SK-N-SH (cell line): ENCODE data around the gene OR51B2. TPM values are rescaled to one million over a fixed set of nuclear protein-coding genes. Genes with fewer than 3 reads are reported as not detected.
"Not testable (repeated sequence)": the region's sequence is repeated elsewhere in the genome, so short reads cannot be mapped to it uniquely, and the experiment has no call there.

ENCODE experiments used
- CTCF ChIA-PET: fragments of 300-600, 350-600 bp; formaldehyde crosslinking; extraction: SDS; loops from one replicate; lab custom pipeline; 2021; lab: Yijun Ruan, JAX
- POLR2A ChIA-PET: fragments of 350-600 bp; sonication (Branson Sonifier 250); formaldehyde crosslinking; extraction: SDS; loops from one replicate; lab custom pipeline; 2020; ENCODE audit warnings: antibody characterized with exemption, inconsistent platforms; lab: Yijun Ruan, JAX
- DNase-seq: peaks from one replicate; pipeline ENCODE4 v3.0.0; 2012
- H2AFZ ChIP-seq: fragments of 200-600 bp; sonication (generic); 2 replicates; pipeline ENCODE4 v1.8.1; 2016; ENCODE audit warnings: antibody characterized with exemption, mild to moderate bottlenecking, low read depth
- H3F3A ChIP-seq: fragments of 200-600 bp; sonication (generic); replicated peaks from 2 replicates; pipeline ENCODE3; 2016; ENCODE audit warnings: antibody characterized with exemption, mild to moderate bottlenecking; ENCODE audit not compliant: insufficient read depth
- H3K27ac ChIP-seq, 2 experiments: fragments of 200-500 bp in 1 of 2; fragments of 200-600 bp in 1 of 2; sonication (Bioruptor generic) in 1 of 2; sonication (generic), shearing (Covaris generic) in 1 of 2; 2 replicates each; pipeline versions ENCODE4 v1.5.1 to v1.6.1; 2014 to 2016; ENCODE audit warnings: low read depth in 2 of 2, inconsistent platforms in 1 of 2, low read length in 1 of 2, mild to moderate bottlenecking in 1 of 2, mixed read lengths in 1 of 2
- H3K27me3 ChIP-seq: fragments of 200-600 bp; sonication (generic), shearing (Covaris generic); 2 replicates; pipeline ENCODE4 v1.6.1; 2016; ENCODE audit warnings: mixed run types; ENCODE audit not compliant: insufficient read depth
- H3K36me3 ChIP-seq, 2 experiments: fragments of 200-500 bp in 1 of 2; fragments of 200-600 bp in 1 of 2; sonication (Bioruptor generic) in 1 of 2; sonication (generic) in 1 of 2; replicated peaks in 1 of 2; 2 replicates each; pipeline versions ENCODE3 to v1.5.1; 2014 to 2016; ENCODE audit warnings: low read length in 1 of 2, mild to moderate bottlenecking in 1 of 2; ENCODE audit not compliant: insufficient read depth in 2 of 2, control insufficient read depth in 1 of 2
- H3K4me1 ChIP-seq, 2 experiments: fragments of 200-500 bp in 1 of 2; fragments of 200-600 bp in 1 of 2; sonication (Bioruptor generic) in 1 of 2; sonication (generic), shearing (Covaris generic) in 1 of 2; 2 replicates each; pipeline versions ENCODE4 v1.5.1 to v1.6.1; 2014 to 2016; ENCODE audit warnings: low read depth in 1 of 2, low read length in 1 of 2, mixed run types in 1 of 2; ENCODE audit not compliant: insufficient read depth in 2 of 2, control insufficient read depth in 1 of 2
- H3K4me2 ChIP-seq: fragments of 200-600 bp; sonication (generic), shearing (Covaris generic); 2 replicates; pipeline ENCODE4 v1.6.1; 2017; ENCODE audit warnings: mixed run types
- H3K4me3 ChIP-seq, 2 experiments: fragments of 200-500 bp in 1 of 2; fragments of 200-600 bp in 1 of 2; sonication (Bioruptor generic) in 1 of 2; sonication (generic), shearing (Covaris generic) in 1 of 2; 2 replicates each; pipeline versions ENCODE4 v1.5.1 to v1.8.1; 2014 to 2016; ENCODE audit warnings: low read depth in 2 of 2, inconsistent platforms in 1 of 2, low read length in 1 of 2, mild to moderate bottlenecking in 1 of 2, mixed read lengths in 1 of 2, moderate library complexity in 1 of 2
- H3K79me2 ChIP-seq: fragments of 200-600 bp; sonication (generic); 2 replicates; pipeline ENCODE4 v1.8.1; 2017; ENCODE audit warnings: mild to moderate bottlenecking; ENCODE audit not compliant: insufficient read depth
- H3K9ac ChIP-seq: fragments of 200-600 bp; sonication (generic); 2 replicates; pipeline ENCODE4 v1.6.1; 2017; ENCODE audit warnings: mixed run types
- H3K9me2 ChIP-seq: fragments of 200-600 bp; sonication (generic); 2 replicates; pipeline ENCODE4 v1.6.1; 2017; ENCODE audit warnings: mixed run types
- H3K9me3 ChIP-seq: fragments of 200-600 bp; sonication (generic); 2 replicates; pipeline ENCODE4 v1.6.1; 2017; ENCODE audit warnings: mixed run types, mild to moderate bottlenecking, moderate library complexity
- H4K20me1 ChIP-seq: fragments of 200-600 bp; sonication (generic); 2 replicates; pipeline ENCODE4 v1.6.1; 2017; ENCODE audit warnings: mild to moderate bottlenecking, mixed run types; ENCODE audit not compliant: insufficient read depth
- CHD2 ChIP-seq: fragments of 150-350 bp; IDR thresholded peaks from 2 replicates; pipeline ENCODE4 v1.6.1; 2018; ENCODE audit warnings: low read length; ENCODE audit not compliant: partially characterized antibody
- ELF1 ChIP-seq: IDR thresholded peaks from 2 replicates; pipeline ENCODE4 v1.4.0; 2012
- GABPA ChIP-seq: IDR thresholded peaks from 2 replicates; pipeline ENCODE4 v1.4.0; 2012; ENCODE audit warnings: low read depth, mild to moderate bottlenecking
- MEF2A ChIP-seq: IDR thresholded peaks from 2 replicates; pipeline ENCODE4 v1.4.0; 2012; ENCODE audit warnings: low read depth, borderline replicate concordance
- MXI1 ChIP-seq: IDR thresholded peaks from 2 replicates; pipeline ENCODE4 v1.6.1; 2012; ENCODE audit warnings: mild to moderate bottlenecking, low read depth, low read length, improper control_type of control experiment
- RXRA ChIP-seq: IDR thresholded peaks from 2 replicates; pipeline ENCODE4 v1.4.0; 2012; ENCODE audit warnings: low read depth, mild to moderate bottlenecking, borderline replicate concordance
- TAF1 ChIP-seq: IDR thresholded peaks from 2 replicates; pipeline ENCODE4 v1.6.1; 2012; ENCODE audit warnings: low read depth, mild to moderate bottlenecking, low read length, moderate library complexity, borderline replicate concordance
- YY1 ChIP-seq: IDR thresholded peaks from 2 replicates; pipeline ENCODE4 v1.4.0; 2012; ENCODE audit warnings: low read depth, mild to moderate bottlenecking
- WGBS: methylation state at CpG from one replicate; pipeline ENCODE4 v1.1.6; 2017; ENCODE audit warnings: low lambda C conversion rate; 5-methylcytosine and 5-hydroxymethylcytosine counted together
- polyA plus RNA-seq, 3 experiments: library from polyadenylated mRNA; depleted of rRNA; stranded (reverse); fragments of >200 nt; gene quantifications; 2 replicates each; pipeline ENCODE4 v1.2.3, GENCODE V29; 2012
- TF ChIP-seq, protein P1 (sequence below): IDR thresholded peaks from 2 replicates; pipeline ENCODE4 v1.6.1; 2012; ENCODE audit warnings: mild to moderate bottlenecking, low read depth, low read length, moderate library complexity
- TF ChIP-seq, protein P2 (sequence below): fragments of 150-350 bp; IDR thresholded peaks from 2 replicates; pipeline ENCODE4 v1.6.1; 2016; ENCODE audit warnings: mild to moderate bottlenecking, low read depth, low read length
- TF ChIP-seq, protein P3 (sequence below): IDR thresholded peaks from 2 replicates; pipeline ENCODE4; 2012

Gene OR51B2
- polyA plus RNA-seq, 1 of the 3 experiments (the other 2 are of a cell fraction), result not detected

DNA sequence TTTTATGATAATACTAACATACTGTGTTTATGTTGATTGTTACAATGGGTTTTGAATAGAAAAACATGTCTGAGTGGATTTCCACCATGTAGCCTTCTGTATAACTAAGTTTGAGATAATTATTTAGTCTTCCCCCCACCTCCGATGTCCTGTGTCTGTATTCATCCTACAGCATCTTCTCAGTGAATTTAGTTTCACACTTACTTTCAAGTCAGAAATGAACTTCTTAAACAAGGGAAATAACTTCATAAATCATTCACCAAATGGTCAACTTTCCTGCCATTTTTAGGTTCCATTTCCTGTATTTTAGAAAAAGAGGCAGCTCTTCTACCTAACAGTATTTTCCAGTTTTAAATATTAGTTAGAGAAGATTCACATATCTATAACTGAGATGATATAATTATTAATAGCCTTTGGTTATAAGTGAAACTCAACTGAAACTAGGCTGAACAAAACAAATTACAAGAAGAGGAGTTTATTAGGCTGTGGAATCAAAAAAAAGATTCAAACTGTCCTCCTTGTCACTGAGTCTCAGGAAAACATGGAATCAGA lies 15.8 kb upstream of the OR51B2 start:
- no peak overlapping the region for H3K27ac ChIP-seq
- TF ChIP-seq, protein P1, sequence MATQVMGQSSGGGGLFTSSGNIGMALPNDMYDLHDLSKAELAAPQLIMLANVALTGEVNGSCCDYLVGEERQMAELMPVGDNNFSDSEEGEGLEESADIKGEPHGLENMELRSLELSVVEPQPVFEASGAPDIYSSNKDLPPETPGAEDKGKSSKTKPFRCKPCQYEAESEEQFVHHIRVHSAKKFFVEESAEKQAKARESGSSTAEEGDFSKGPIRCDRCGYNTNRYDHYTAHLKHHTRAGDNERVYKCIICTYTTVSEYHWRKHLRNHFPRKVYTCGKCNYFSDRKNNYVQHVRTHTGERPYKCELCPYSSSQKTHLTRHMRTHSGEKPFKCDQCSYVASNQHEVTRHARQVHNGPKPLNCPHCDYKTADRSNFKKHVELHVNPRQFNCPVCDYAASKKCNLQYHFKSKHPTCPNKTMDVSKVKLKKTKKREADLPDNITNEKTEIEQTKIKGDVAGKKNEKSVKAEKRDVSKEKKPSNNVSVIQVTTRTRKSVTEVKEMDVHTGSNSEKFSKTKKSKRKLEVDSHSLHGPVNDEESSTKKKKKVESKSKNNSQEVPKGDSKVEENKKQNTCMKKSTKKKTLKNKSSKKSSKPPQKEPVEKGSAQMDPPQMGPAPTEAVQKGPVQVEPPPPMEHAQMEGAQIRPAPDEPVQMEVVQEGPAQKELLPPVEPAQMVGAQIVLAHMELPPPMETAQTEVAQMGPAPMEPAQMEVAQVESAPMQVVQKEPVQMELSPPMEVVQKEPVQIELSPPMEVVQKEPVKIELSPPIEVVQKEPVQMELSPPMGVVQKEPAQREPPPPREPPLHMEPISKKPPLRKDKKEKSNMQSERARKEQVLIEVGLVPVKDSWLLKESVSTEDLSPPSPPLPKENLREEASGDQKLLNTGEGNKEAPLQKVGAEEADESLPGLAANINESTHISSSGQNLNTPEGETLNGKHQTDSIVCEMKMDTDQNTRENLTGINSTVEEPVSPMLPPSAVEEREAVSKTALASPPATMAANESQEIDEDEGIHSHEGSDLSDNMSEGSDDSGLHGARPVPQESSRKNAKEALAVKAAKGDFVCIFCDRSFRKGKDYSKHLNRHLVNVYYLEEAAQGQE, result no peak
- TF ChIP-seq, protein P2, sequence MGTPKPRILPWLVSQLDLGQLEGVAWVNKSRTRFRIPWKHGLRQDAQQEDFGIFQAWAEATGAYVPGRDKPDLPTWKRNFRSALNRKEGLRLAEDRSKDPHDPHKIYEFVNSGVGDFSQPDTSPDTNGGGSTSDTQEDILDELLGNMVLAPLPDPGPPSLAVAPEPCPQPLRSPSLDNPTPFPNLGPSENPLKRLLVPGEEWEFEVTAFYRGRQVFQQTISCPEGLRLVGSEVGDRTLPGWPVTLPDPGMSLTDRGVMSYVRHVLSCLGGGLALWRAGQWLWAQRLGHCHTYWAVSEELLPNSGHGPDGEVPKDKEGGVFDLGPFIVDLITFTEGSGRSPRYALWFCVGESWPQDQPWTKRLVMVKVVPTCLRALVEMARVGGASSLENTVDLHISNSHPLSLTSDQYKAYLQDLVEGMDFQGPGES, result no peak
- TF ChIP-seq MXI1 (no peak), TAF1 (no peak), CHD2 (no peak), RXRA (no peak), ELF1 (no peak), MEF2A (no peak), YY1 (no peak), GABPA (no peak)
- TF ChIP-seq, protein P3, sequence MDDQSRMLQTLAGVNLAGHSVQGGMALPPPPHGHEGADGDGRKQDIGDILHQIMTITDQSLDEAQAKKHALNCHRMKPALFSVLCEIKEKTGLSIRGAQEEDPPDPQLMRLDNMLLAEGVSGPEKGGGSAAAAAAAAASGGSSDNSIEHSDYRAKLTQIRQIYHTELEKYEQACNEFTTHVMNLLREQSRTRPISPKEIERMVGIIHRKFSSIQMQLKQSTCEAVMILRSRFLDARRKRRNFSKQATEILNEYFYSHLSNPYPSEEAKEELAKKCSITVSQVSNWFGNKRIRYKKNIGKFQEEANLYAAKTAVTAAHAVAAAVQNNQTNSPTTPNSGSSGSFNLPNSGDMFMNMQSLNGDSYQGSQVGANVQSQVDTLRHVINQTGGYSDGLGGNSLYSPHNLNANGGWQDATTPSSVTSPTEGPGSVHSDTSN, result no peak
- ChIA-PET CTCF (no interaction called here), POLR2A (no interaction called here)
- no peaks in the 10 kb centered on the region; the same call in 1 of the 2 replicates for H3K27me3 ChIP-seq
- no peaks in the 10 kb centered on the region for H3K79me2 ChIP-seq
- H3K9me3 ChIP-seq, result no peaks in the 10 kb centered on the region
- H3K9me2 ChIP-seq, result no peaks in the 10 kb centered on the region
- 3% methylated on average over 1 of the region's 1 CpG for WGBS
- no peaks in the 10 kb centered on the region for H3K4me1 ChIP-seq
- H3K36me3 ChIP-seq, result no peaks in the 10 kb centered on the region
- H2AFZ ChIP-seq, result no peak overlapping the region
- H3K4me2 ChIP-seq, result no peak overlapping the region
- H3K9ac ChIP-seq, result no peak overlapping the region
- H4K20me1 ChIP-seq, result no peaks in the 10 kb centered on the region
- H3F3A ChIP-seq, result no peaks in the 10 kb centered on the region
- no peak overlapping the region for H3K4me3 ChIP-seq
- no peak for DNase-seq

DNA sequence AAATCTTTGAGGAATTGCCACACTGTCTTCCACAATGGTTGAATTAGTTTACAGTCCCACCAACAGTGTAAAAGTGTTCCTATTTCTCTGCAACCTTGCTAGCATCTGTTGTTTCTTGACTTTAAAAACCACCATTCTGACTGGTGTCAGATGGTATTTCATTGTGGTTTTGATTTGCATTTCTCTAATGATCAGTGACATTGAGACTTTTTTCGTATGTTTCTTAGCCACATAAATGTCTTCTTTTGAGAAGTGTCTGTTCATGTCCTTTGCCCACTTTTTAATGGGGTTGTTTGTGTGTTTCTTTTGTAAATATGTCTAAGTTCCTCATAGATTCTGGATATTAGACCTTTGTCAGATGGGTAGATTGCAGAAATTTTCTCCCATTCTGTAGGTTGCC lies 13.2 kb upstream of the OR51B2 start:
- H2AFZ ChIP-seq, POLR2A ChIA-PET, CTCF ChIA-PET, H4K20me1 ChIP-seq, H3K4me1 ChIP-seq, H3K4me3 ChIP-seq, H3K9me2 ChIP-seq, H3K9me3 ChIP-seq, H3F3A ChIP-seq, H3K79me2 ChIP-seq, H3K4me2 ChIP-seq, H3K27ac ChIP-seq, H3K9ac ChIP-seq, DNase-seq, H3K27me3 ChIP-seq, H3K36me3 ChIP-seq: not testable (repeated sequence)
- 6% methylated on average over 1 of the region's 1 CpG for WGBS
